OCI-LY1 (cell line): Measurements from ENCODE around the gene THOC7.

Experiments
- CTCF ChIP-seq: fragments of 200-600 bp; sonication (generic), shearing (Covaris generic); IDR thresholded peaks from 2 replicates; pipeline ENCODE4 v1.5.1; 2017; ENCODE audit warnings: mild to moderate bottlenecking, antibody characterized with exemption, low read length, moderate library complexity, mixed read lengths
- EZH2 ChIP-seq: fragments of 200-600 bp; sonication (generic), shearing (Covaris generic); IDR thresholded peaks from 2 replicates; pipeline ENCODE4 v1.8.0; 2017; ENCODE audit warnings: borderline replicate concordance, mixed run types, mild to moderate bottlenecking, antibody characterized with exemption, low read length, moderate library complexity, mixed read lengths

- TF ChIP-seq CTCF (no peak), EZH2 (no peak)
These were observed 64.7 kb downstream of the THOC7 start for GRCh38 chr3:63798949-63799348.
